KOPT-K1 (cell line): ENCODE measurements around the gene OPTN.
A peak's percentile ranks its signal among the peaks of the same experiment; 100 is the strongest.
"Not testable (repeated sequence)": the region's sequence is repeated elsewhere in the genome, so short reads cannot be mapped to it uniquely, and the experiment has no call there.

Source experiments
- H3K27ac ChIP-seq: fragments of 200-600 bp; sonication (generic); 2 replicates; pipeline ENCODE4 v1.5.1; 2016; ENCODE audit warnings: antibody characterized with exemption, mild to moderate bottlenecking, low read depth, low read length; ENCODE audit not compliant: poor library complexity, severe bottlenecking
- H3K36me3 ChIP-seq: fragments of 200-600 bp; sonication (generic); 2 replicates; pipeline ENCODE4 v1.5.1; 2017; ENCODE audit warnings: antibody characterized with exemption, mild to moderate bottlenecking, low read length, moderate library complexity; ENCODE audit not compliant: insufficient read depth
- H3K9me3 ChIP-seq: fragments of 200-600 bp; sonication (generic); 2 replicates; pipeline ENCODE4 v1.5.1; 2017; ENCODE audit warnings: antibody characterized with exemption, low read length, mild to moderate bottlenecking; ENCODE audit not compliant: insufficient read depth, poor library complexity, severe bottlenecking

OPTN gene

GRCh38 chr10:13139150-13139549 is 39.2 kb downstream of the OPTN start:
- no peaks in the 10 kb centered on the region for H3K9me3 ChIP-seq
- no peak overlapping the region for H3K27ac ChIP-seq
- peaks cover 30% of the 10 kb centered on the region for H3K36me3 ChIP-seq

- Histone ChIP-seq H3K36me3 (peaks cover 26% of the 10 kb centered on the region), H3K27ac (no peak overlapping the region), H3K9me3 (no peaks in the 10 kb centered on the region)
These were observed 39.7 kb downstream of the OPTN start for GRCh38 chr10:13139676-13140075.

- H3K9me3 ChIP-seq, result no peaks in the 10 kb centered on the region
These were observed 40.7 kb downstream of the OPTN start for GRCh38 chr10:13140627-13141190.

GRCh38 chr10:13143766-13144165 is 43.8 kb downstream of the OPTN start:
- H3K27ac ChIP-seq, result no peak overlapping the region
- no peaks in the 10 kb centered on the region for H3K9me3 ChIP-seq
- no peaks in the 10 kb centered on the region for H3K36me3 ChIP-seq

More at GRCh38 chr10:13140627-13141190, 40.7 kb downstream of the OPTN start:
- Histone ChIP-seq H3K36me3 (peaks cover 15% of the 10 kb centered on the region), H3K27ac (no peak overlapping the region)

- Histone ChIP-seq H3K36me3 (no peaks in the 10 kb centered on the region), H3K9me3 (no peaks in the 10 kb centered on the region), H3K27ac (no peak overlapping the region)
These were observed 44.9 kb downstream of the OPTN start for GRCh38 chr10:13144814-13145213.

- Histone ChIP-seq H3K27ac (no peak overlapping the region), H3K9me3 (no peaks in the 10 kb centered on the region), H3K36me3 (no peaks in the 10 kb centered on the region)
These were observed 46.4 kb downstream of the OPTN start for GRCh38 chr10:13146379-13146778.

- no peaks in the 10 kb centered on the region for H3K36me3 ChIP-seq
- no peak overlapping the region for H3K27ac ChIP-seq
- no peaks in the 10 kb centered on the region for H3K9me3 ChIP-seq
These were observed 47.2 kb downstream of the OPTN start for GRCh38 chr10:13147161-13147560.

GRCh38 chr10:13152296-13152695 is 52.3 kb downstream of the OPTN start:
- H3K36me3 ChIP-seq, result no peaks in the 10 kb centered on the region
- H3K27ac ChIP-seq, result no peak overlapping the region
- H3K9me3 ChIP-seq, result no peaks in the 10 kb centered on the region

- H3K9me3 ChIP-seq, H3K36me3 ChIP-seq, H3K27ac ChIP-seq: not testable (repeated sequence)
These were observed 55.9 kb downstream of the OPTN start for GRCh38 chr10:13155860-13156259.

GRCh38 chr10:13158401-13158800 is 58.4 kb downstream of the OPTN start:
- no peaks in the 10 kb centered on the region for H3K9me3 ChIP-seq
- no peak overlapping the region for H3K27ac ChIP-seq
- H3K36me3 ChIP-seq, result peaks cover 1% of the 10 kb centered on the region; the same call in 1 of the 2 replicates

- no peaks in the 10 kb centered on the region for H3K9me3 ChIP-seq
- peak within 1 kb of the TSS; percentile 69 for H3K27ac ChIP-seq
- H3K36me3 ChIP-seq, result peaks cover 29% of the 10 kb centered on the region
These were observed 61.2 kb downstream of the OPTN start, which contains the start of gene MCM10 for GRCh38 chr10:13160934-13161856. TSS of gene MCM10 (plus strand) at chr10:13161558. CDS start at chr10:13164203, 2,645 bp downstream.

- H3K36me3 ChIP-seq, result peaks cover 36% of the 10 kb centered on the region
- peak overlapping the region; percentile 69 for H3K27ac ChIP-seq
- H3K9me3 ChIP-seq, result no peaks in the 10 kb centered on the region
These were observed 61.9 kb downstream of the OPTN start for GRCh38 chr10:13161857-13162271.

- Histone ChIP-seq H3K27ac (no peak overlapping the region), H3K36me3 (peaks cover 56% of the 10 kb centered on the region), H3K9me3 (no peaks in the 10 kb centered on the region)
These were observed 63.9 kb downstream of the OPTN start for GRCh38 chr10:13163859-13164258.

- no peaks in the 10 kb centered on the region for H3K9me3 ChIP-seq
- peaks cover 69% of the 10 kb centered on the region for H3K36me3 ChIP-seq
- H3K27ac ChIP-seq, result no peak overlapping the region
These were observed 65.2 kb downstream of the OPTN start for GRCh38 chr10:13165177-13165576.

- Histone ChIP-seq H3K36me3 (peaks cover 93% of the 10 kb centered on the region), H3K27ac (no peak overlapping the region), H3K9me3 (no peaks in the 10 kb centered on the region)
These were observed 67.6 kb downstream of the OPTN start for GRCh38 chr10:13167568-13167967.
